HS-5 (cell line): ENCODE data around the gene RNF26.

Experiments
- DNase-seq: peaks from one replicate; pipeline ENCODE4 v3.0.0-alpha.2; 2012; ENCODE audit warnings: low read depth

RNF26 gene

GRCh38 chr11:119336744-119337469 lies 2.6 kb downstream of the RNF26 start:
- no peak for DNase-seq

GRCh38 chr11:119337581-119338317 lies 3.4 kb downstream of the RNF26 start:
- peak; percentile 35 for DNase-seq

GRCh38 chr11:119338318-119338890 lies 4.1 kb downstream of the RNF26 start:
- peak; percentile 41 for DNase-seq

GRCh38 chr11:119338965-119339588 lies 4.8 kb downstream of the RNF26 start:
- no peak for DNase-seq

- no peak for DNase-seq
Measured at GRCh38 chr11:119339589-119340334, 5.4 kb downstream of the RNF26 start.

- DNase-seq = no peak
Measured at GRCh38 chr11:119340335-119341221, 6.3 kb downstream of the RNF26 start, which contains the start of gene C1QTNF5. TSS of gene C1QTNF5 (minus strand) at chr11:119340883. CDS start at chr11:119340397, 486 bp downstream.

- no peak for DNase-seq
Measured at GRCh38 chr11:119341222-119342022, 7.1 kb downstream of the RNF26 start.

GRCh38 chr11:119342023-119342300 lies 7.6 kb downstream of the RNF26 start:
- DNase-seq = no peak

GRCh38 chr11:119342362-119343130 lies 8.2 kb downstream of the RNF26 start:
- DNase-seq = no peak

GRCh38 chr11:119343726-119344125 lies 9.4 kb downstream of the RNF26 start:
- DNase-seq = no peak

- DNase-seq = no peak
Measured at GRCh38 chr11:119344291-119345010, 10.1 kb downstream of the RNF26 start.

GRCh38 chr11:119345685-119346084 lies 11.4 kb downstream of the RNF26 start:
- no peak for DNase-seq

- no peak for DNase-seq
Measured at GRCh38 chr11:119346605-119347004, 12.3 kb downstream of the RNF26 start, which contains the start of gene MFRP. TSS of gene MFRP (minus strand) at chr11:119346705. CDS start at chr11:119346513, 192 bp downstream.

- no peak for DNase-seq
Measured at GRCh38 chr11:119347242-119347641, 12.9 kb downstream of the RNF26 start.

GRCh38 chr11:119347940-119348605 lies 13.7 kb downstream of the RNF26 start:
- DNase-seq = no peak

GRCh38 chr11:119350302-119350701 lies 16.0 kb downstream of the RNF26 start:
- no peak for DNase-seq

GRCh38 chr11:119351232-119351631 lies 16.9 kb downstream of the RNF26 start:
- no peak for DNase-seq

- no peak for DNase-seq
Measured at GRCh38 chr11:119352857-119353260, 18.5 kb downstream of the RNF26 start.
